ENCODE results near the gene FAAP20. TPM values are rescaled to one million over a fixed set of nuclear protein-coding genes. Genes with fewer than 3 reads are reported as not detected.

FAAP20 gene
- total and polyA plus RNA-seq, 10 of the 15 experiments (the other 5 are each of a cell fraction or from before 2014, with no cell fraction given) = 0.79 to 91.8 (median 20.9) TPM

- FAIRE-seq (no peak), DNase-seq (ENCODE audit: low read depth, low spot score) (no peak), ATAC-seq (no peak)
- RAD21 ChIA-PET (ENCODE audit: unreplicated experiment) = no interaction called here
- 79% methylated on average over 12 of the region's 12 CpGs for WGBS (ENCODE audit: insufficient coverage, insufficient replicate concordance, low lambda C conversion rate, missing lambda C conversion rate)
- in situ Hi-C loops (cut with MboI) = no loop called here
- no peaks in the 10 kb centered on the region for H3K36me3 ChIP-seq (ENCODE audit: control insufficient read depth in 2 of 2, insufficient read depth in 2 of 2, low read length in 1 of 2)
- BruUV-seq (replicated peaks) = no TSS peak
- H3K9ac ChIP-seq (ENCODE audit: control insufficient read depth, insufficient read depth, low read length) = no peak overlapping the region
- no peaks in the 10 kb centered on the region for H3K4me1 ChIP-seq (ENCODE audit: control insufficient read depth, insufficient read depth, low read length)
- CTCF ChIA-PET = no interaction called here
- no peaks in the 10 kb centered on the region for H3K27me3 ChIP-seq (replicated peaks in 1 of 2; ENCODE audit: control insufficient read depth in 2 of 2, insufficient read depth in 2 of 2, low read length in 1 of 2)
- H3K4me2 ChIP-seq (ENCODE audit: control insufficient read depth, insufficient read depth) = no peak overlapping the region
- intact Hi-C loops (cut with micrococcal nuclease; ENCODE audit: unreplicated experiment) = no loop called here
- no peaks in the 10 kb centered on the region for H3K79me2 ChIP-seq (ENCODE audit: control insufficient read depth, insufficient read depth, low read length)
- H2AFZ ChIP-seq (ENCODE audit: control insufficient read depth, low read depth, low read length) = no peak overlapping the region
- H4K20me1 ChIP-seq (ENCODE audit: control insufficient read depth, insufficient read depth) = no peaks in the 10 kb centered on the region
- POLR2A ChIA-PET = no interaction called here
- SMC1A ChIA-PET (ENCODE audit: uncharacterized antibody, unreplicated experiment) = no interaction called here
- no peak overlapping the region for H3K4me3 ChIP-seq
- TF ChIP-seq PAX5 (IDR thresholded peaks at IDR 0.05; ENCODE audit: borderline replicate concordance, low read depth, low read length) = no peak
- TF ChIP-seq IKZF2 (IDR thresholded peaks at IDR 0.05) = no peak
- no peak for TF ChIP-seq CEBPB (IDR thresholded peaks at IDR 0.05; ENCODE audit: borderline replicate concordance in 1 of 2, low read depth in 2 of 2, low read length in 2 of 2)
- no peak for TF ChIP-seq ZNF687 (IDR thresholded peaks at IDR 0.05)
- no peak for TF ChIP-seq E2F8 (IDR thresholded peaks at IDR 0.05; ENCODE audit: low read depth, partially characterized antibody)
- no peaks in the 10 kb centered on the region; the same call in 1 of the 3 replicates for H3K9me3 ChIP-seq (replicated peaks; ENCODE audit: control insufficient read depth, insufficient read depth, low read length)
- H3K27ac ChIP-seq (ENCODE audit: control insufficient read depth, insufficient read depth) = no peak overlapping the region
Measured at GRCh38 chr1:2168535-2168934, 26.0 kb downstream of the FAAP20 start.

Data from GM12878 (cell line).